Caco-2 (cell line): ENCODE measurements around the gene PLD3. TPM values are rescaled to one million over a fixed set of nuclear protein-coding genes. Genes with fewer than 3 reads are reported as not detected.

Experiments used
- BruUV-seq: library from RNA; stranded (reverse); fragments of 400-500 nt; replicated peaks from 2 replicates; lab custom pipeline; 2021; lab: Mats Ljungman, UMichigan
- CTCF ChIA-PET: fragments of 300-600 bp; sonication (Branson Sonifier 250); formaldehyde crosslinking; loops from one replicate; lab custom pipeline; 2022; ENCODE audit warnings: antibody characterized with exemption; lab: Charles Lee
- POLR2A ChIA-PET: fragments of 300-600 bp; sonication (Branson Sonifier 250); formaldehyde crosslinking; loops from one replicate; lab custom pipeline; 2022; ENCODE audit warnings: antibody characterized with exemption; lab: Charles Lee
- DNase-seq, 2 experiments: peaks; one replicate each; pipeline versions ENCODE4 v3.0.0 to v3.0.0-alpha.2; 2020 to 2022
- H3K27me3 ChIP-seq: replicated peaks from 2 replicates; pipeline ENCODE4 v1.6.0; 2011; ENCODE audit warnings: low read length; ENCODE audit not compliant: control insufficient read depth, insufficient read depth
- H3K36me3 ChIP-seq: 2 replicates; pipeline ENCODE4 v1.5.1; 2011; ENCODE audit warnings: low read length; ENCODE audit not compliant: control insufficient read depth, insufficient read depth
- H3K4me1 ChIP-seq: fragments of 250-450 bp; sonication (Bioruptor Pico); 2 replicates; pipeline ENCODE4 v1.5.1; 2020; ENCODE audit warnings: mild to moderate bottlenecking
- H3K4me3 ChIP-seq: 2 replicates; pipeline ENCODE4 v1.5.1; 2011; ENCODE audit warnings: low read depth, mild to moderate bottlenecking, control low read depth, low read length
- H3K9me3 ChIP-seq: fragments of 250-450 bp; sonication (Bioruptor Pico); 2 replicates; pipeline ENCODE4 v1.5.1; 2020; ENCODE audit warnings: mild to moderate bottlenecking, moderate library complexity
- H3K27ac Mint-ChIP-seq: one replicate; pipeline ENCODE4 v1.8.0; 2022; ENCODE audit warnings: mixed read lengths; ENCODE audit not compliant: unreplicated experiment
- H3K27me3 Mint-ChIP-seq: one replicate; pipeline ENCODE4 v1.8.0; 2022; ENCODE audit warnings: mixed read lengths; ENCODE audit not compliant: insufficient read depth, unreplicated experiment
- H3K36me3 Mint-ChIP-seq: one replicate; pipeline ENCODE4 v1.8.0; 2022; ENCODE audit warnings: mild to moderate bottlenecking, mixed read lengths; ENCODE audit not compliant: insufficient read depth, unreplicated experiment
- H3K4me1 Mint-ChIP-seq: one replicate; pipeline ENCODE4 v1.8.0; 2022; ENCODE audit warnings: low read depth, mixed read lengths; ENCODE audit not compliant: unreplicated experiment
- H3K4me3 Mint-ChIP-seq: one replicate; pipeline ENCODE4 v1.8.0; 2022; ENCODE audit warnings: mild to moderate bottlenecking, moderate library complexity, mixed read lengths; ENCODE audit not compliant: unreplicated experiment
- H3K9me3 Mint-ChIP-seq: one replicate; pipeline ENCODE4 v1.8.0; 2022; ENCODE audit warnings: mixed read lengths; ENCODE audit not compliant: unreplicated experiment
- CTCF ChIP-seq, 2 experiments: fragments of 200-600 bp in 1 of 2; IDR thresholded peaks; 1 replicate in 1 of 2; 2 replicates in 1 of 2; pipeline versions ENCODE4 v1.5.1 to v1.8.0; 2011 to 2022; ENCODE audit warnings: antibody characterized with exemption in 1 of 2, control low read depth in 1 of 2, inconsistent platforms in 1 of 2, low read depth in 1 of 2, low read length in 1 of 2, mild to moderate bottlenecking in 1 of 2, moderate library complexity in 1 of 2; ENCODE audit not compliant: insufficient read depth in 1 of 2, severe bottlenecking in 1 of 2, unreplicated experiment in 1 of 2
- intact Hi-C: fragments of 100-400 bp; cut with micrococcal nuclease; formaldehyde crosslinking; loops from one replicate; pipeline ENCODE4 v1.10.0; 2022; ENCODE audit not compliant: unreplicated experiment
- total RNA-seq: library from RNA; stranded (reverse); gene quantifications from 2 replicates; pipeline ENCODE4 v1.2.3, GENCODE V29; 2022

PLD3 gene
- total RNA-seq, 1 experiment from 2014 or later, result 114 TPM

GRCh38 chr19:40358773-40359172 is 10.3 kb downstream of the PLD3 start:
- no peaks in the 10 kb centered on the region for H3K27me3 Mint-ChIP-seq
- BruUV-seq, result no TSS peak
- POLR2A ChIA-PET, result no interaction called here
- no peaks in the 10 kb centered on the region for H3K4me1 Mint-ChIP-seq
- Histone ChIP-seq H3K4me1 (no peaks in the 10 kb centered on the region), H3K27me3 (no peaks in the 10 kb centered on the region), H3K9me3 (no peaks in the 10 kb centered on the region), H3K36me3 (no peaks in the 10 kb centered on the region), H3K4me3 (no peak overlapping the region)
- H3K9me3 Mint-ChIP-seq, result no peaks in the 10 kb centered on the region
- intact Hi-C loops, result no loop called here
- no peak overlapping the region for H3K27ac Mint-ChIP-seq
- peaks cover 12% of the 10 kb centered on the region for H3K36me3 Mint-ChIP-seq
- TF ChIP-seq CTCF (IDR thresholded peaks at IDR 0.05; ENCODE audit: insufficient read depth in 1 of 2, low read depth in 1 of 2, low read length in 1 of 2, severe bottlenecking in 1 of 2, unreplicated experiment in 1 of 2), result no peak
- no peak overlapping the region for H3K4me3 Mint-ChIP-seq
- DNase-seq, result no peak
- CTCF ChIA-PET, result no interaction called here

- TF ChIP-seq CTCF (IDR thresholded peaks at IDR 0.05; ENCODE audit: insufficient read depth in 1 of 2, low read depth in 1 of 2, low read length in 1 of 2, severe bottlenecking in 1 of 2, unreplicated experiment in 1 of 2), result no peak
- Histone ChIP-seq H3K36me3 (no peaks in the 10 kb centered on the region), H3K9me3 (no peaks in the 10 kb centered on the region), H3K27me3 (no peaks in the 10 kb centered on the region), H3K4me1 (no peaks in the 10 kb centered on the region), H3K4me3 (no peak overlapping the region)
- H3K27ac Mint-ChIP-seq, result peak overlapping the region; percentile 76
- POLR2A ChIA-PET, result no interaction called here
- intact Hi-C loops, result no loop called here
- no peaks in the 10 kb centered on the region for H3K4me1 Mint-ChIP-seq
- H3K27me3 Mint-ChIP-seq, result no peaks in the 10 kb centered on the region
- no TSS peak for BruUV-seq
- no peak for DNase-seq
- CTCF ChIA-PET, result no interaction called here
- no peaks in the 10 kb centered on the region for H3K9me3 Mint-ChIP-seq
- H3K36me3 Mint-ChIP-seq, result peaks cover 16% of the 10 kb centered on the region
- no peak overlapping the region for H3K4me3 Mint-ChIP-seq
Measured at GRCh38 chr19:40360020-40360707, 11.7 kb downstream of the PLD3 start.

- Mint-ChIP-seq H3K4me3 (no peak overlapping the region), H3K9me3 (no peaks in the 10 kb centered on the region), H3K36me3 (peaks cover 16% of the 10 kb centered on the region), H3K27me3 (no peaks in the 10 kb centered on the region), H3K4me1 (no peaks in the 10 kb centered on the region), H3K27ac (peak overlapping the region; percentile 76)
- no peaks in the 10 kb centered on the region for H3K27me3 ChIP-seq
- H3K9me3 ChIP-seq, result no peaks in the 10 kb centered on the region
- CTCF ChIA-PET, result no interaction called here
- H3K4me1 ChIP-seq, result no peaks in the 10 kb centered on the region
- no peaks in the 10 kb centered on the region for H3K36me3 ChIP-seq
- BruUV-seq, result no TSS peak
- H3K4me3 ChIP-seq, result no peak overlapping the region
- POLR2A ChIA-PET, result no interaction called here
- no peak for TF ChIP-seq CTCF (IDR thresholded peaks at IDR 0.05; ENCODE audit: insufficient read depth in 1 of 2, low read depth in 1 of 2, low read length in 1 of 2, severe bottlenecking in 1 of 2, unreplicated experiment in 1 of 2)
- intact Hi-C loops, result no loop called here
- peak in 1 of 2 experiments; percentile 59 for DNase-seq
Measured at GRCh38 chr19:40360708-40361241, 12.3 kb downstream of the PLD3 start.
